Cardiac septum (tissue), 1 donor: Measurements from ENCODE around the gene RGS2. TPM values are rescaled to one million over a fixed set of nuclear protein-coding genes. Genes with fewer than 3 reads are reported as not detected.
A peak's percentile ranks its signal among the peaks of the same experiment; 100 is the strongest.

Experiments used
- DNase-seq: peaks from one replicate; pipeline ENCODE4 v3.0.0-alpha.2; 2020; ENCODE audit warnings: low spot score
- intact Hi-C: fragments of 100-400 bp; cut with DNase I; formaldehyde crosslinking; loops from one replicate; pipeline ENCODE4 v1.14.0; 2022
- total RNA-seq: library from RNA; stranded (reverse); fragmentation: NEBNext Ultra II Directional; extraction: Animal tissue kit (Norgen Biotek cat#: 25700); gene quantifications from one replicate; pipeline ENCODE4 v1.2.1, GENCODE V29; 2021
- donor health status: DM: no; HTN: no; CAD: no.

RGS2 gene
- total RNA-seq, 1 donor from 2014 or later = 13.5 TPM

DNA sequence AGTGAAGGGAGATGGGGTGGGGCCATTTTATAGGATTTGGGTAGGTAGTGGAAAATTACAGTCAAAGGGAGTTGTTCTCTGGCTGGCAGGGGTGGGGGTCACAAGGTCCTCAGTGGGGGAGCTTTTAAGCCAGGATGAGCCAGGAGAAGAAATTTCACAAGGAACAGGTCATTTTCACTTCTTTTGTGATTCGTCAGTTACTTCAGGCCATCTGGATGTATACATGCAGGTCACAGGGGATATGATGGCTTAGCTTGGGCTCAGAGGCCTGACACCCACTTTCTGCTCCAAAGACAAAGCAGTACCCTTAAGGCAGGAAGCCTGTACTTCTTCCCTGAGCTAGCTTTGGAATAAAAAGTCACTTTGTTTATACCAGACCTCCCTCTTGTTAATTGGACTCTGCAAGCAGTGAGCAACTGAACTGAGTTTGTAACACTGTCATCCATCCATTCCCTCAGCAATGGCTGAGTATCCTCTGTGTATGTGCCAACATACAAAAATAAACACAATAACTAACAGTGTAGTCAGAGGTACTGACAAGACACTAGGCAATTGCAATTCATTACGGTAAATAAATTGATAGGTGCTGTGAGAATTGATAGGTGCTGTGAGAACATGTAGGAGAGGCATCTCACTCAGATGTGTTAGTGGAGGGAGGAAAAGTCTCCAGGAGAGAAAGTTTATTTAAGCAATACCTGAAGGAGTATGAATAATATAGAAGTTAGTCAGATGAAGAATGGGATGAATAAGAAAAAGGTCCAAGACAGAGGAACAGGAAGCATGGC lies 14.7 kb upstream of the RGS2 start:
- DNase-seq = no peak
- intact Hi-C loops = no loop called here

DNA sequence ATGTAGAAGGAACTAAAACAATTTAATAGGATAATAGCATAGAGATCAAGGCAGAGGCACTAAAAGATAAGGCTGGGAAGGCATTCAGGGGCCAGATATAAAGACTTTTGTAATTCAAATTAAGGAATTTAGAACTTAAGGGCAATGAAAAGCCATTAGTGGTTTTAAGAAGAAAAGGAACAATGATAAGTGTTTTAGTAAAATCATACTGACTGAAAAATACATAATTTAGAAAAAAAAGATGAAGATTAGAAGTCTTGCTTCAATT lies 14.1 kb upstream of the RGS2 start:
- intact Hi-C loops = no loop called here
- no peak for DNase-seq

DNA sequence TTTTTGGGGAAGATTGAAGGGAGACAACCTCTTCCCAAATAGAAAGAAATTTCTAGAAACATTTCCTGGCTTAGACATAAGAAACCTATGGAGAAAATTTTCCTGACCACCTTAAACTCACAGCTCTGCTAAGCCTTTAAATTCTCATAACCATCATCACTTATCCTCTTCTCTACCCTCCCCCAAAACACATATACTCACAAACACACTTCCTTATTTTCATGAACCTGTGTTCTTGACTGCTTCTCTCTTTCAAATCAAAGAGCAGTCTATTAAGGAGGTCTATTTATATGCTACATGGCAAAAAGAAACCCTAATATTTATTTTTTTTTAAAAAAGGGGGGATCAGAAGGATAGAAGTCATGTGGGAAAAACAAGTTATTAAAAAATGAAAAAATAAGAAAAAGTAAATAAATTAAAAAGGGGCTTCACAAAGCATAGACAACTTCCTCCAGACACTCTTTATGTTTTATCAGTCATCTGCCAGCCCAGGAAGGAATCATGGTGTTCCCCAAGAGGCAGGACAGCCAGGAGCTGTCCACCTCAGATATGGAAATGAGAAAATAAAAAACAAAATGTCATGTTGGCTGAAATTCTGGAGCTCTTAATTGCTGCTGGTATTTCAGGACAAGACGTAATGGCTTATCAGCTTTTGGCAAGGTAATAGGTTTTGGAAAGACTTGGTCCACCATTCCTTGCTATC lies 12.8 kb upstream of the RGS2 start:
- intact Hi-C loops = no loop called here
- DNase-seq = no peak

DNA sequence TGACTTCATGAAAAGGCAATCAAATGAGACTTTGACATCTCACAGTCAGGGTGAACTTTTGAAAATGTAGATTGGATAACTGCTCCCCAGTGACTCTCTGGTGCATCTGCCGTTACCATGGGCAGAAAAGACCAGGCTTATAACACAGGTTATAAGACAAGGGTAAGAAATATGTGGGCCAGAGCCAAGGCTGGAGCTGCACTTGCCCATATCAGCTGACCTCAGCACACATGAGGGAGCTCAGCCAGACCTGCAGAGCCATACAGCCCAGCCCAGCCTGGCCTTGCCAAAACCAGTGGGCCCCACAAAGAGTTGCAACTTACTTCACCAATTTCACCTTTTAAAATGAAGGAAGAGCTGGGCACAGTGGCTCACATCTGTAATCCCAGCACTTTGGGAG lies 11.7 kb upstream of the RGS2 start:
- intact Hi-C loops = no loop called here
- DNase-seq = no peak

DNA sequence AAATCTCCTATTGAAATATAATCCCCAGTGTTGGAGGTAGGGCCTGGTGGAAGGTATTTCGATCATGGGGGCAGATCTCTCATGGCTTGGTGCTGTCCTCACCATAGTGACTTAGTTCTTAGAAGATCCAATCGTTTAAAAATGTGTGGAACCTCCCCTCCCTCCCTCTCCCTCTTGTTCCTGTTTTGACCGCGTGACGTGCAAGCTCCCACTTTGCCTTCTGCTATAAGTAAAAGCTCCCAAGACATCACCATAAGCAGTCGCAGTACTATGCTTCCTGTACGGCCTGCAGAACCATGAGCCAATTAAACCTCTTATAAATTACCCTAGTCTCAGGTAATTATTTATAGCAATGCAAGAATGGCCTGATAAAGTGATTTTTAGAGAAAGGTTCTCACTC lies 10.9 kb upstream of the RGS2 start:
- no peak for DNase-seq
- intact Hi-C loops = no loop called here

DNA sequence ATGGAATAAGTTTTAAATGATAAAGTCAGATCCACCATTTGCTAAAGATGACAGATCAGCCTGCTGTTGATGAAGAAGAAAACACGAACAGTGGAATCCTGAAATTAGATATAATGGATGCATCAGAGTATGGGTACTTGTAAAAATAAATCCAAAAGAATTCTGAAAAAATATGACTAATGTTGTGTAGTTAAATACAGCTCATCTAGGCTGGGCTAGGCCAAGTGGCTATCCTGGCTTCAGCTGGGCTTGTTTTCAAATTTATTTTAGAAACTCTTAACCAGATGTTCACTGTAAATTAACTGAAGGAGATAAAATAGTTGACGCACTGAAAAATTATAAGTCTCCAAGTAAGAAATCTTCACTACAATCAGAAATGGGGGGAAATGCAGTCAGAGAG lies 7.4 kb upstream of the RGS2 start:
- intact Hi-C loops = loop anchor here (10.0 kb wide), 1 partner anchor 197 kb away; no protein-coding TSS in a partner anchor
- DNase-seq = no peak

DNA sequence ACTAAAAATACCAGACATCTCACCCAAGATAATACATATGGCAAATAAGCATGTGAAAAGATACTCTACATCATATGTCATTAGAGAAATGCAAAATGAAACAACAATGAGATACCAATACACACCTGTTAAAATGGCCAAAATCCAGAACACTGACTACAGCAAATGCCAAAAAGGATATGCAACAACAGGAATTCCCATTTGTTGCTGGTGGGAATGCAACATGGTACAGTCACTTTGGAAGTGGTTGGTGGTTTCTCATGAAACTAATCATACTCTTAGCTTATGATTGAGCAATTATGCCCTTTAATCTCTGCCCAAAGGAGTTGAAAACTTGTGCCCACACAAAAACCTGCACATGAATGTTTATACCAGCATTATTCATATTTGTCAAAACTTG lies 6.4 kb upstream of the RGS2 start:
- intact Hi-C loops = loop anchor here (10.0 kb wide), 1 partner anchor 198 kb away; no protein-coding TSS in a partner anchor
- DNase-seq = no peak

DNA sequence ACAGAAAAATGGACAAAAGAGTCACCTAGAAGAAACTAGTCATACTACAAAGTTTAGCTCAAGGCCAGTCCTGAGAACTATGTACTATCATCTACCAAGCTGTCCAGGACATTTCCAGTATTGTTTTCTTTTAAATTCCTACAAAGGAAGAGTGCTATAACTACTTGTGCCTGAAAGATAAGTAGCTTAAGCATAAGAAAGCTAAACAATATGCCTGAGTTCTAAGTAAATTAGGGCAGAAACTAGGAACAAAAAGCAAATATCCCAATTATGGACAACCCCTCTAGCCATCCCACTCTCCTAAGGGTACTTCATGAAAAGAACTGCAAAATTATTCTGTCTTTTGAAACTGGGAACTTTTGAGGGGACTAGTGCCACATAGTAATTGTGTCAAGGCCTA lies 5.3 kb upstream of the RGS2 start:
- no peak for DNase-seq
- intact Hi-C loops = loop anchor here (10.0 kb wide), 1 partner anchor 199 kb away; no protein-coding TSS in a partner anchor

DNA sequence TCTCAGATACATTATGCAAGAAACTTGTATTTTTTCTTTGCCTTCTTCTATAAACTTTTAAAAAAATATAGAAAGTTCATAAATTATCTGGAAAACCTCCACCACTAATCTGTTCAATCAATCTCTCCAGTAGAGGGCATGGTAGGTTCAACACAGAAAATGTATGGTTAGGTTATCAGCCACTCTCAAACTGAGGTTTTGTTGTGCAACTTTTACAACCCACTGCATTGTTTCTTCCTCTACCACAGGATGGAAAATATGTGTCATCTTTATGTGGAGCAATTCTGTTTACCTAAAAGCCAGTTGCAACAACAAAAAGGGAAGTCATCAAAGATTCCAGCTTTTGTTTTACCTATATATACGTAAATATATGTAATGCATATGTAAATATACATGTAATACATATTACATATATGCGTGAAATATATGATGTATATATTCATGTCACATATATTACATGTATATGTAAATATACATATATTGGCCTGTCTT lies 3.0 kb upstream of the RGS2 start:
- intact Hi-C loops = loop anchor here (2.0 to 10.0 kb wide), 4 partner anchors 201 to 329 kb away; partner anchors contain the start of gene CDC73
- DNase-seq = no peak

DNA sequence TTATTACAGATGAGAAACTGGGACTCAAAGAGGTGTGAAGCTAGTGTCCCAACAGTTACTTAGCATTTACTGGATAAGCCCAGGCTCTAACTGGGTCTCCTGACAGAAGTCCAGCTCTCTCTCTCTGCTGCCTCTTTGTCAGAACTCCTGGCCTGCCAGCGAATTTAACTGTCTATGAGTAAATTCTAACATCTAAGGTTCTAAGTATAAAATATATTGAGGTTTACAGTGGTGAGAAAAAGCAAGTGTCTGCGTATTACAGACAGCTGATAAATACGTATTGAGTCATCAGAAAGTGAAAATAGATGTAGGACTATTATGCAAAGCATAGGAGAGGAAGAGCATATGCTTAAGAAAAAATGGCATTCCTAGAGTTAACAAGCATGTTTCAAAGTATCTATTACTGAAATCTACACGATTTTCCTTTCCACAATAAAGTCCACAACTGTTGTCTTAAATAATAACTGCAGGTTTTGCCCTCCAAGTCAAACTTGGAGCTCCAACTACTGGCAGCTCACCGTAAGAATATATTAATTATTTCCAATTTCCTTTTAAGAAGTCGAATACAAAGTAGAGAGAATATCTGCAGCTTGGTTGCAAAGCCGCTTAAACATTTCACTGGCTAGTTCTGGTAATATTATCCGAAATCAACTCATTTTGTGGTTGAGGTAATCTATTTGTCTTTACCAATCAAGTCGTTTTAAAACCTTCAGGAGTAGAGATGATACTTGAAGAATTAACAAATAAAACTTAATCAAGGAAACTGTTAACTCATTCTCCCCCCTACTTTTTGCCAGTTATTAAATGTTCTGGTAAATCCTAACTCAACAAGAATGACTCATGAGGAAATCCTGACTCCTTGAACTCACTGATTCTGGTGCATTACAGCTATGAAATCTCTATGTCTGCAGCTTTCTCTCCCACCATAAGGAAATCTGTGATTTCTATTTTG lies 1.4 kb upstream of the RGS2 start:
- intact Hi-C loops = loop anchor here (2.0 to 10.0 kb wide), 4 partner anchors 71 to 315 kb away; partner anchors contain the start of gene CDC73
- no peak for DNase-seq

DNA sequence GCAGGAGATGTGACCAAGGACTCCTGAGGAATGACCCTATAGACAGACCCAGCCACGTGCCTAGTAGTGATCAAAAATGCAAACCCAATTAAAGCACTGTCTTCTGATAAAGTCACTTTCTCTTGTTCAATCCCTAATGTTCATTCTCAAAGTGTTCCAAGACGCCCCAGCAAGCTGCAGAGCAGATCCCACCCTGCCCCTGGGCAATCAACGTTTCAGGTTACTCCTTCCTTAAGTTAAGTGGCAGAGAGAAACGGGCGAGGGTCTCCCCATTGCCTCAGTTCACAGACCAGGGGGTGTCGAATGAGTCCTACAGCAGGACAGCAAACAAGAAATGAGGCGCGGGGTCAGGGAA lies 699 bp upstream of the RGS2 start:
- intact Hi-C loops = loop anchor here (2.0 to 10.0 kb wide), 4 partner anchors 71 to 314 kb away; partner anchors contain the start of gene CDC73

DNA sequence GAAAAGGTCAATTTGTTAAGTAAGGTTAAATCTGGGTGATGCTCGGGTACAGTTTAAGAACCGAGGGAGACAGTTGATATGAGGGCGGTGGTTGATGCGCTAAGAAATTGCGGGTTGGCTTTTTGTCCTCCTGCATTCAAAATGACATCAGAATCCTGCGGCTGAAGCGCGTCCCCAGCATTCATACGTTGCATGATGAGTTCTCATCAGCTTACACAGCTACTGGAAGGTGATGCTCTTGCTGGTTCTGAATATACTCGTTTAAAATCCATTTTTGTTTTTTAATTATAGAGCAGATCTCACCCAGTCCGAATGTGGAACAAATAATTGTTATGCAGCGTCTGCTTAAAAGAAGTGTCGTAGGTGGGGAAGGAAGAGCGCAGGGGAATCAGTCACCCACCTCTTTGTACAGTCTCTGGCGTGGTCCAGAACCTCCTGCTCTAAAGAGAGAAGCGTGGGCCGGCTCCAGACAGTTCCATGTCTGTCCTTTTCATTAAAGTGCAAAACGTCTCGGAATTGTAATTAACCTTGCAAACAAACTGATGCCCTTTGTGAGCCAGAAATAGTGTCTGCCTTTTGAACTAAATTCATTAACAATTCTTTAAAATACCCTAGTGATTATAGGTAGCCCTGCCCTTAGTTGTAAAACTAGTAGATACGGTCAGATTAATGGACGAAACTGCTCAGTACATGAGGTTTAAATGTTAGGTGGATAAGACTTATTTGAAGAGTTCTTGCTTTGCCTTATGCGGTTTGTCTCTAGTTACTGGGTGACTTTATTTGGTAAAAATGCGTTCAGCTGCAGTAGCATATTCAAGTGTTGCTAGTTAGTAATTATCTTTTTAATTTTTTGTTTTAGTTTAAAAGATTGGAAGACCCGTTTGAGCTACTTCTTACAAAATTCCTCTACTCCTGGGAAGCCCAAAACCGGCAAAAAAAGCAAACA lies 741 bp downstream of the RGS2 start:
- intact Hi-C loops = loop anchor here (2.0 to 10.0 kb wide), 4 partner anchors 69 to 313 kb away; partner anchors contain the start of gene CDC73

More for the DNA sequence above, 699 bp upstream of the RGS2 start:
- no peak for DNase-seq

DNA sequence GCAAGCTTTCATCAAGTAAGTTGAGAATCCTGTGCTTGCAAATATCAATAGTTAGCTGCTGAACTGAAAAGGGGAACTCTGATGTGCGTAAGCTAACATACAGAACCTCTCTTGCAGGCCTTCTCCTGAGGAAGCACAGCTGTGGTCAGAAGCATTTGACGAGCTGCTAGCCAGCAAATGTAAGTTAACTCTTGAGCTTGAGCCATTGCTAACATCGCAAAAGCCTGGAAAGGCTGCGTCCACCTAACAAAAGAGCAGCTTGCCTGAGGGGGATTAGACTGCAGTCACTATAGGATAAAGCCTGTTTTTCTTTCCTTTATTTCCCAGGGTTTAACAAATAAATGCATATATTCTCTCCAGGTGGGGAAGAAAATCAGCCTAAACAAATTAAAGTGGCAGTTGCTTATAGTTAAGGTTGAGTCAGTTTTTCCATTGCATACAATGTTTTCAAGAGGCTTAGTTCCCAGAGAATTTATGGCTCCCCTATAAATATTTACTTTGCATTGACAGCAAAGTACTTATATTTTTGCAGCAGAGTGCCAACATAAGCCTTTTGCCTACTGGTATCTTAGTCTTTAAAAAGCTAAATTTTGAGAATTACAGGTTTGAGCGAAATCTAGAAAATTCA lies 1.5 kb downstream of the RGS2 start:
- DNase-seq = no peak
- intact Hi-C loops = no loop called here

More for the DNA sequence above, 741 bp downstream of the RGS2 start:
- DNase-seq = peak; percentile 81

DNA sequence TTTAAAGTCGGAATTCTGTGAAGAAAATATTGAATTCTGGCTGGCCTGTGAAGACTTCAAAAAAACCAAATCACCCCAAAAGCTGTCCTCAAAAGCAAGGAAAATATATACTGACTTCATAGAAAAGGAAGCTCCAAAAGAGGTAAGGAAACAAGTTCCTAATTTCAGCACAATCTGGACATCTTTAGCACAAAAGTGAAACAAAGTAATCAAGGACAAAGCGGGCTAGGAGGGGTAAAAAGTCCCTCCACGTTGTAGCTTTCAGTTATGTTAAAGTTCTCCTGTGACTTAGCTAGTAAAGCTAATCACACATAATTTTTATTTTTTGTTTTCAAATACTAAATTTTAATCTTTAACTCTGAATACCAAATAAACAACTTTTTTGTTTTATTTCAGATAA lies 2.2 kb downstream of the RGS2 start:
- DNase-seq = no peak
- intact Hi-C loops = no loop called here

DNA sequence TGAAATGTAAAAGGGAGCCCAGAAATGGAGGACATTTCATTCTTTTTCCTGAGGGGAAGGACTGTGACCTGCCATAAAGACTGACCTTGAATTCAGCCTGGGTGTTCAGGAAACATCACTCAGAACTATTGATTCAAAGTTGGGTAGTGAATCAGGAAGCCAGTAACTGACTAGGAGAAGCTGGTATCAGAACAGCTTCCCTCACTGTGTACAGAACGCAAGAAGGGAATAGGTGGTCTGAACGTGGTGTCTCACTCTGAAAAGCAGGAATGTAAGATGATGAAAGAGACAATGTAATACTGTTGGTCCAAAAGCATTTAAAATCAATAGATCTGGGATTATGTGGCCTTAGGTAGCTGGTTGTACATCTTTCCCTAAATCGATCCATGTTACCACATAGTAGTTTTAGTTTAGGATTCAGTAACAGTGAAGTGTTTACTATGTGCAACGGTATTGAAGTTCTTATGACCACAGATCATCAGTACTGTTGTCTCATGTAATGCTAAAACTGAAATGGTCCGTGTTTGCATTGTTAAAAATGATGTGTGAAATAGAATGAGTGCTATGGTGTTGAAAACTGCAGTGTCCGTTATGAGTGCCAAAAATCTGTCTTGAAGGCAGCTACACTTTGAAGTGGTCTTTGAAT lies 2.9 kb downstream of the RGS2 start:
- DNase-seq = no peak
- intact Hi-C loops = no loop called here

DNA sequence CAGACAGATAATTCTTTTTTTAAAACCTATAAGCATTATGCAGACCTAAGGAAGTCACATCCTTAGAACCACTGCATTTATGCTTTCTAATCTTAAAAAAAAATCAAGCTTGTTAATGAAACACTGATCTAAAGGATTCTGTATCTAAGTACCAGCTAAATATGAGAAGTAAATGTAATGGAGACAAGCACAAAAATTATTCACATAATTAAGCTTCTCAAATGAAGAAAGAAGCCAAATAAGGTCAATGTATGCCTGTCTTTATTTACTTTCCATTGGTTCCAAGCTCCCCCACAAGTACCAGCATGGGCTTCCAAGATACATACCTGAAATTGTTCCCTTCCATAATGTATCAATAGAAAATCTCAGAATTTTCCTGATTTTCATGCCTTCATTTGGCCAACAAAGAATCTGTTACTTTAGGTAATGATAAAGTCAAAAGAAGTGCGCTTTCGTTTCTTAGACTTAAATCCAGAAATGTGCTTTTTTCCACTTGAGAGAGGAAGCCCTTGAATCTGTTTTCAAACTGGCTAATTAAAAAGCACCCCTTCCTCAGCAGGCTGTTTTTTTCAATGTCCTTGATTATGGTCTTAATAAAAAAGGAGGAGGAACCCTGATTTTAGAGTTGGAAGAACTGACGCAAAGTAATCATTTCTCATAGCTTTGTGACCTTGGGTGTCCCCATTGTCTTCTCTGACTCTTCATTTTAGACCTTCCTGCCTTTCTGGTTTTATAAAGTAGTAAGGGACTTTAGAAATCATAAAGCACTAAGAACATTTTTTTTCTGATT lies 3.8 kb downstream of the RGS2 start:
- DNase-seq = no peak
- intact Hi-C loops = no loop called here

DNA sequence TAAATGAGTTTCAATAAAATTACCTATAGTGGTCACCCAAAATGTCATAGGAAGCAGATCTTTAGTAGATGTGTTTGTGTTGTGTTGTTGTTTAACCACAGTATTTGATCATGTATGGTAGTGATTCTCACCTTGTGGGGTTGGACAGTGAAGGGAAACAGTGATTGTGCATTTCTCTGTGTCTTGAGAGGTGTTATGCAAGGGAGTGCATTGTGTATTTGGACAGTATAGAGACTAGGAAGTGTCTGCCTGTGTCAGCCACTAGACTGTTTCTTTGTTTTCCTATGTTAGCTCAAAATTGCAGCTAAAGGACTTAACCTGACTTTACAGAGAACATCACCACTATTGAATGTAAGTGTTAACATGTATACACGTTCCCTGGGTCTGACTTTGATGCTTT lies 6.0 kb downstream of the RGS2 start:
- intact Hi-C loops = no loop called here
- DNase-seq = no peak
